Stomach (tissue), 4 donors: ENCODE data around the gene CYP27C1.

ENCODE experiments used
- EP300 ChIP-seq: sonication (generic); formaldehyde crosslinking; IDR thresholded peaks from one replicate; pipeline ENCODE4 v1.6.1; 2017; ENCODE audit warnings: antibody characterized with exemption
- POLR2A ChIP-seq, 4 donors: fragments of 450-650 bp; IDR thresholded peaks; one replicate each; pipeline ENCODE4 v1.6.1; 2016; ENCODE audit warnings: antibody characterized with exemption in 4 of 4, control low read depth in 2 of 4, mild to moderate bottlenecking in 1 of 4, moderate library complexity in 1 of 4
- POLR2AphosphoS5 ChIP-seq, 3 donors: sonication (generic); formaldehyde crosslinking; IDR thresholded peaks; one replicate each; pipeline ENCODE4 v1.6.1; 2016; ENCODE audit warnings: antibody characterized with exemption in 3 of 3
- TF ChIP-seq, protein P1 (sequence below), 7 experiments: fragments of 450-650 bp in 4 of 7; fragments of 200-600 bp in 3 of 7; sonication (generic) in 3 of 7; IDR thresholded peaks; one replicate each; pipeline ENCODE4 v1.5.1; 2016 to 2019; ENCODE audit warnings: antibody characterized with exemption in 7 of 7, control low read depth in 2 of 7, mild to moderate bottlenecking in 1 of 7

DNA sequence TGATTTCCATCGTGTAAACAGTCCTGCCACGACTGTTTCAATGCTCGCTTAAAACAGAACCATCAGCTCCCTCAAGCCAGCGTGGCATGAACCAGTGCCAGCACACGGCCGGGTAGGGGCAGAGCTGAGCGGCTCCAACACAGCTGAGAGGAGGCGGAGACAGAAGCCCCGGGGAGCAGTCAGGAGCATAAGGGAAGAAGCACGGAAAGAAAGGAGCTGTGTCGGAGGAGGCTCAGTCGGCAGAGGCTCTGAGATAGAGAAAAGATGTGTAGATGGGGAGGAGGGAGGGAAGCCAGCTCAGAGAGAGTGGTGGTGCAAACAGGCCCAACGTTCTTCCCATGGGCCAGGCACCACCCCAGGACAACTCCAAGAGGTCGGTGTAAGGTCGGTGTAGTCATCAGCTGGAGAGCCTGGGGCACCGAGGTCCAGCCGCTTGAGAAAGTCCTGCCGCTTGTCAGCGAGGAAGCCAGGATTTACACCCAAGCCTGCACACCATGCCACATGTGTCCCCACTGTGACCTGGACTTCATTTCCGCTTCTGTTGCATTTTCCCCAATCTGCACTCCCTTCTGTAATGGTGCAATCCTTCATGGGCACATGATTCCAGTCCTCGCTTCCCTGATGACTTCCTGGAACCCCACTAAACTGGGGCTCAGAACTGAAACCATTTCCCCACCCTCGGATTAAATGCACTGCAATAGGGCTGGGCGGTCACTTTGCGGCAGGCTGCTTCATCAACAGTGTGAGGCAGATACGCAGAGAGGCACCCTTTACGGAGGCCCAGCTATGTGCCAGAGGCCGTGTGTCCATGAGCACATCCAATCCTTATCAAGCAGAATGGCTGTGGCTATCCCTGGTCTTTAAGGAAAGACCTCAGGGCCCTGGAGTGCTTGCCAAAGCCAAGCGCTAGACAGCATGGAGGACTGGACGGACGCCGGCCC is 43.5 kb downstream of the CYP27C1 start:
- TF ChIP-seq, protein P1, sequence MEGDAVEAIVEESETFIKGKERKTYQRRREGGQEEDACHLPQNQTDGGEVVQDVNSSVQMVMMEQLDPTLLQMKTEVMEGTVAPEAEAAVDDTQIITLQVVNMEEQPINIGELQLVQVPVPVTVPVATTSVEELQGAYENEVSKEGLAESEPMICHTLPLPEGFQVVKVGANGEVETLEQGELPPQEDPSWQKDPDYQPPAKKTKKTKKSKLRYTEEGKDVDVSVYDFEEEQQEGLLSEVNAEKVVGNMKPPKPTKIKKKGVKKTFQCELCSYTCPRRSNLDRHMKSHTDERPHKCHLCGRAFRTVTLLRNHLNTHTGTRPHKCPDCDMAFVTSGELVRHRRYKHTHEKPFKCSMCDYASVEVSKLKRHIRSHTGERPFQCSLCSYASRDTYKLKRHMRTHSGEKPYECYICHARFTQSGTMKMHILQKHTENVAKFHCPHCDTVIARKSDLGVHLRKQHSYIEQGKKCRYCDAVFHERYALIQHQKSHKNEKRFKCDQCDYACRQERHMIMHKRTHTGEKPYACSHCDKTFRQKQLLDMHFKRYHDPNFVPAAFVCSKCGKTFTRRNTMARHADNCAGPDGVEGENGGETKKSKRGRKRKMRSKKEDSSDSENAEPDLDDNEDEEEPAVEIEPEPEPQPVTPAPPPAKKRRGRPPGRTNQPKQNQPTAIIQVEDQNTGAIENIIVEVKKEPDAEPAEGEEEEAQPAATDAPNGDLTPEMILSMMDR (IDR thresholded peaks at IDR 0.05) = no peak
- TF ChIP-seq POLR2A (IDR thresholded peaks at IDR 0.05) (no peak), POLR2AphosphoS5 (IDR thresholded peaks at IDR 0.05) (peak in 1 of 3 donors; percentile 33), EP300 (no peak)
